K562 (cell line): ENCODE data around the gene IQGAP3. TPM values are rescaled to one million over a fixed set of nuclear protein-coding genes. Genes with fewer than 3 reads are reported as not detected.

Experiments
- AFF1 ChIP-seq, 2 experiments: fragments of 450-650 bp; IDR thresholded peaks; 2 replicates each; pipeline ENCODE4 v1.6.1; 2018; ENCODE audit warnings: mild to moderate bottlenecking in 2 of 2, low read depth in 1 of 2; ENCODE audit not compliant: partially characterized antibody in 2 of 2
- CBFB ChIP-seq: sonication (generic); formaldehyde crosslinking; IDR thresholded peaks from 2 replicates; pipeline ENCODE4 v1.4.0; 2020; ENCODE audit warnings: mild to moderate bottlenecking, missing genetic modification reagents
- CEBPG ChIP-seq, 3 experiments: fragments of 200-800 bp in 1 of 3; sonication (Bioruptor generic) in 1 of 3; sonication (generic) in 1 of 3; formaldehyde crosslinking in 1 of 3; IDR thresholded peaks in 2 of 3; conservative IDR thresholded peaks in 1 of 3; 2 replicates each; pipeline versions ENCODE4 v1.6.1 to v1.8.0; 2016 to 2022; ENCODE audit warnings: missing compliant biosample characterization in 2 of 3, missing genetic modification characterization in 2 of 3, mild to moderate bottlenecking in 1 of 3, missing genetic modification reagents in 1 of 3
- CEBPZ ChIP-seq: fragments of 150-350 bp; IDR thresholded peaks from 2 replicates; pipeline ENCODE4 v1.6.1; 2014; ENCODE audit warnings: low read depth, mild to moderate bottlenecking, low read length, borderline replicate concordance
- CHD4 ChIP-seq: fragments of 200-600 bp; sonication (generic); IDR thresholded peaks from 3 replicates; pipeline ENCODE4 v1.6.1; 2012; ENCODE audit warnings: low read depth, mild to moderate bottlenecking, mixed read lengths, low read length, inconsistent platforms; ENCODE audit not compliant: insufficient read depth, insufficient replicate concordance, poor library complexity, severe bottlenecking
- DIDO1 ChIP-seq: fragments of 450-650 bp; IDR thresholded peaks from 2 replicates; pipeline ENCODE4 v1.6.1; 2016; ENCODE audit warnings: low read depth, missing biosample characterization, missing genetic modification characterization
- EP300 ChIP-seq: IDR thresholded peaks from 2 replicates; pipeline ENCODE4 v1.6.1; 2012; ENCODE audit warnings: low read length, improper control_type of control experiment
- ETV1 ChIP-seq: fragments of 450-650 bp; conservative IDR thresholded peaks from 2 replicates; pipeline ENCODE4 v1.6.1; 2016; ENCODE audit warnings: missing genetic modification characterization, control low read depth, low read depth, missing compliant biosample characterization
- HIVEP1 ChIP-seq: fragments of 250-450 bp; sonication (Bioruptor Pico); IDR thresholded peaks from 2 replicates; pipeline ENCODE4 v1.4.0; 2020; ENCODE audit warnings: mild to moderate bottlenecking
- HNRNPH1 ChIP-seq: fragments of 200-400 bp; formaldehyde crosslinking; optimal IDR thresholded peaks from 2 replicates; pipeline ENCODE3; 2017; ENCODE audit warnings: low read depth, mild to moderate bottlenecking, low read length, moderate library complexity
- HNRNPLL ChIP-seq: fragments of 200-400 bp; formaldehyde crosslinking; IDR thresholded peaks from 2 replicates; pipeline ENCODE4 v1.6.1; 2017; ENCODE audit warnings: low read length, low read depth, mild to moderate bottlenecking; ENCODE audit not compliant: poor library complexity, severe bottlenecking
- MAFK ChIP-seq: IDR thresholded peaks from 2 replicates; pipeline ENCODE4 v1.6.1; 2011; ENCODE audit warnings: low read length, improper control_type of control experiment
- NR3C1 ChIP-seq: sonication (generic); formaldehyde crosslinking; IDR thresholded peaks from 2 replicates; pipeline ENCODE4 v1.8.1; 2022; ENCODE audit warnings: missing genetic modification reagents
- PRPF4 ChIP-seq: fragments of 200-400 bp; formaldehyde crosslinking; IDR thresholded peaks from one replicate; pipeline ENCODE4 v1.6.1; 2017; ENCODE audit warnings: low read length, low read depth, mild to moderate bottlenecking; ENCODE audit not compliant: insufficient read depth, poor library complexity, severe bottlenecking
- RB1 ChIP-seq: fragments of 450-650 bp; IDR thresholded peaks from 2 replicates; pipeline ENCODE4 v1.6.1; 2017; ENCODE audit warnings: low read depth, mild to moderate bottlenecking
- SETDB1 ChIP-seq: IDR thresholded peaks from one replicate; pipeline ENCODE4 v1.6.1; 2012; ENCODE audit warnings: low read length, control low read depth, inconsistent platforms
- STAG1 ChIP-seq: sonication (generic); formaldehyde crosslinking; IDR thresholded peaks from 2 replicates; pipeline ENCODE4 v1.5.0; 2020; ENCODE audit warnings: missing genetic modification reagents, borderline replicate concordance
- SUPT5H ChIP-seq: fragments of 450-650 bp; IDR thresholded peaks from 2 replicates; pipeline ENCODE4 v1.6.1; 2016
- TEAD2 ChIP-seq: fragments of 450-650 bp; IDR thresholded peaks from 2 replicates; pipeline ENCODE4 v1.6.1; 2016; ENCODE audit warnings: missing genetic modification characterization, control low read depth, missing compliant biosample characterization
- ZNF764 ChIP-seq: fragments of 250-450 bp; sonication (Bioruptor Pico); IDR thresholded peaks from 2 replicates; pipeline ENCODE4 v1.4.0; 2020; ENCODE audit warnings: low read depth, mild to moderate bottlenecking, moderate library complexity
- ZNF778 ChIP-seq: fragments of 450-650 bp; formaldehyde crosslinking; IDR thresholded peaks from 2 replicates; pipeline ENCODE4 v1.4.0; 2020; ENCODE audit warnings: mild to moderate bottlenecking, moderate library complexity
- polyA plus RNA-seq, 8 experiments: library from polyadenylated mRNA; depleted of rRNA in 4 of 8; stranded (reverse) in 5 of 8; unstranded in 3 of 8; fragments of >200 nt; fragmentation: Nextera tagmentation in 2 of 8; fragmentation: Illumina TruSeq in 1 of 8; extraction: Ambion mirVana in 2 of 8; extraction: Trizol in 1 of 8; gene quantifications; 2 replicates each; pipeline versions ENCODE4 v1.2.1 to v1.2.3, GENCODE V29; 2011 to 2014; ENCODE audit warnings: inconsistent platforms in 1 of 8, missing spikeins in 1 of 8
- total RNA-seq, 7 experiments: library from RNA; depleted of rRNA in 6 of 7; stranded (reverse); fragments of >200 nt in 6 of 7; fragmentation: Illumina TruSeq in 2 of 7; extraction: Trizol in 2 of 7; gene quantifications; 2 replicates each; pipeline versions ENCODE4 v1.2.1 to v1.2.3, GENCODE V29; 2011 to 2021; ENCODE audit warnings: low replicate concordance in 1 of 7

Gene IQGAP3
- total and polyA plus RNA-seq, 9 of the 15 experiments (the other 6 are each of a cell fraction or from before 2014, with no cell fraction given): 1.4 to 16.6 (median 11.9) TPM

GRCh38 chr1:156480411-156481192, 91.8 kb downstream of the IQGAP3 start (continued):
- TF ChIP-seq AFF1 (IDR thresholded peaks at IDR 0.05; ENCODE audit: low read depth in 1 of 2, partially characterized antibody in 2 of 2) (no peak), EP300 (no peak), HNRNPLL (no peak), CEBPG (CRISPR knock-in tag; IDR thresholded peaks at IDR 0.05) (no peak), CEBPG (tag; conservative IDR thresholded peaks at IDR 0.05 in 1 of 2, IDR thresholded peaks at IDR 0.05 in 1 of 2) (no peak), CHD4 (no peak), ZNF778 (no peak), NR3C1 (CRISPR knock-in tag) (no peak), SUPT5H (no peak), HIVEP1 (no peak), CBFB (CRISPR knock-in tag) (no peak), STAG1 (CRISPR knock-in tag) (no peak), HNRNPH1 (no peak), MAFK (no peak), ZNF764 (CRISPR knock-in tag) (peak; percentile 95), SETDB1 (no peak), ETV1 (tag) (0 out of 2 replicates have a peak, but pooled peaks have one; percentile 14), RB1 (peak; percentile 37; the same call in 1 of the 2 replicates), CEBPZ (no peak), DIDO1 (tag) (no peak), PRPF4 (no peak), TEAD2 (tag) (no peak)
